ENCODE data around the gene PHLPP1.

GRCh38 chr18:62781893-62782292, 66.6 kb downstream of the PHLPP1 start:
- TF ChIP-seq CTCF (IDR thresholded peaks at IDR 0.05) (no peak), POLR2A (IDR thresholded peaks at IDR 0.05) (no peak), POLR2AphosphoS5 (IDR thresholded peaks at IDR 0.05) (no peak), EP300 (IDR thresholded peaks at IDR 0.05; ENCODE audit: low read depth) (no peak)
